ENCODE results near the gene KCTD16.

The KCTD16 gene

DNA sequence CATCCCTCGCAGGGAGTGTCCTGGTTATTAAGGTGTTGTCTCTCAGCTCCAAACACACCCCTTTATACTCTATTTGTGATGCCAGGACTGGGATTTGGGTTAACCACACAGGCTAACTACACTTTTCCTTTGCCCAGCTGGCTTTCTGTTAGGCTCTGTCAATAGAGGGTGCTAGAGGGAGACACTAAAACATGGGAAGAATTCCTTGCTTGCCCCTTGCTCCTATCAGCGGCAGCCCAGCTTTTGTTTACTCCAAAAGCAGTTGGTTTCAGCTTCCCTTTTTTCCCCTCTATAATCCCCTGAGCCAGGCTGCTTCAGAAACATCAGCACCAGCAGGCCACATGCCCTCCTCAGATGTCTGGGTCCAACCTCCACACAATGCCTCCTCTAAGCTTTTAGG, 297.1 kb downstream of the KCTD16 start:
- no peaks in the 10 kb centered on the region for H3K27me3 Mint-ChIP-seq (ENCODE audit: low read depth, poor library complexity)
- H3K4me3 Mint-ChIP-seq = no peak overlapping the region
- H3K4me1 Mint-ChIP-seq = peaks cover 33% of the 10 kb centered on the region
- TF ChIP-seq, protein P1, sequence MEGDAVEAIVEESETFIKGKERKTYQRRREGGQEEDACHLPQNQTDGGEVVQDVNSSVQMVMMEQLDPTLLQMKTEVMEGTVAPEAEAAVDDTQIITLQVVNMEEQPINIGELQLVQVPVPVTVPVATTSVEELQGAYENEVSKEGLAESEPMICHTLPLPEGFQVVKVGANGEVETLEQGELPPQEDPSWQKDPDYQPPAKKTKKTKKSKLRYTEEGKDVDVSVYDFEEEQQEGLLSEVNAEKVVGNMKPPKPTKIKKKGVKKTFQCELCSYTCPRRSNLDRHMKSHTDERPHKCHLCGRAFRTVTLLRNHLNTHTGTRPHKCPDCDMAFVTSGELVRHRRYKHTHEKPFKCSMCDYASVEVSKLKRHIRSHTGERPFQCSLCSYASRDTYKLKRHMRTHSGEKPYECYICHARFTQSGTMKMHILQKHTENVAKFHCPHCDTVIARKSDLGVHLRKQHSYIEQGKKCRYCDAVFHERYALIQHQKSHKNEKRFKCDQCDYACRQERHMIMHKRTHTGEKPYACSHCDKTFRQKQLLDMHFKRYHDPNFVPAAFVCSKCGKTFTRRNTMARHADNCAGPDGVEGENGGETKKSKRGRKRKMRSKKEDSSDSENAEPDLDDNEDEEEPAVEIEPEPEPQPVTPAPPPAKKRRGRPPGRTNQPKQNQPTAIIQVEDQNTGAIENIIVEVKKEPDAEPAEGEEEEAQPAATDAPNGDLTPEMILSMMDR (IDR thresholded peaks at IDR 0.05) = peak; percentile 34
- H3K36me3 Mint-ChIP-seq (ENCODE audit: low read depth) = no peaks in the 10 kb centered on the region
- H3K9me3 Mint-ChIP-seq = no peaks in the 10 kb centered on the region
- peak; percentile 10 for DNase-seq
- H3K27ac Mint-ChIP-seq = no peak overlapping the region

DNA sequence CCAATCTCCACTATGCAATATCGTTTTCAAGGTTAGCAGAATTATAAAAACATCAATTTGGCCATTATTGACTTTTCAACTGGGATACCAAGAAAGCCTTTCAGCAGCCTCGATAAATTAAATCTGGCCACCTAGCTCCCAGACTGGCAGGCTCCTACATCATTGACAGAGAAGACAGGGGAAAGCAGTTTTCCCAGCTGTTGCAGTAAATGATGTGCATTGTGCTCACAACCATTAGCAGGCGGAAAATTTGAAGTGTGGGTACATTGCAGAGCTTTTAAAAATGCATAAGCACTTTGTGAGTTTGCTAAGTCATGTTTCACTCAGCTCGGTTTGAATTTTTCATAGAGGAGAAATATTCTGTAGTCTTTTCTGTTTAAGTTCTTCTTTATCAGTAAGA, 297.9 kb downstream of the KCTD16 start:
- H3K4me1 Mint-ChIP-seq = peaks cover 33% of the 10 kb centered on the region
- no peaks in the 10 kb centered on the region for H3K36me3 Mint-ChIP-seq (ENCODE audit: low read depth)
- TF ChIP-seq, protein P1 (IDR thresholded peaks at IDR 0.05) = no peak
- no peak overlapping the region for H3K4me3 Mint-ChIP-seq
- peak overlapping the region; percentile 14 for H3K27ac Mint-ChIP-seq
- no peaks in the 10 kb centered on the region for H3K9me3 Mint-ChIP-seq
- H3K27me3 Mint-ChIP-seq (ENCODE audit: low read depth, poor library complexity) = no peaks in the 10 kb centered on the region
- DNase-seq = no peak

DNA sequence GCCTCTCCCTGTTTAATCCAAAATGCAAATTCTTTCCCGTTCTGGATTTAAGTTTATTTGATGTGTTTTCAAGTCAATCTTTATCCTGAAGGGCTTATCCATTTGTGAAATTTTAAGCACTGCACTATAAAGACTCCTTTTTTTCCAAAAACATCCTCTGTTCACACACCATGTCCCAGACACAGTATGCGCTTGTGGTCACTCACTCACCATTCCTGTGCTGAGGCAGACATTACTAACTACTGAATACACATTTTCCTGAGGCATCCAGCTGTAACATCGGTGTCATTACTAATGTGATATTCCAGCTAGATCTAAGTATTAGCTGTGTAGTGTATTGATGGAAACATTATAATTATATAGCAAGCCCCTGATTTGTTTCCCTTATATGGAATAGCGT, 298.4 kb downstream of the KCTD16 start:
- no peaks in the 10 kb centered on the region for H3K27me3 Mint-ChIP-seq (ENCODE audit: low read depth, poor library complexity)
- peak overlapping the region; percentile 11 for H3K27ac Mint-ChIP-seq
- H3K9me3 Mint-ChIP-seq = no peaks in the 10 kb centered on the region
- H3K36me3 Mint-ChIP-seq (ENCODE audit: low read depth) = no peaks in the 10 kb centered on the region
- no peak for DNase-seq
- TF ChIP-seq, protein P1 (IDR thresholded peaks at IDR 0.05) = no peak
- peaks cover 33% of the 10 kb centered on the region for H3K4me1 Mint-ChIP-seq
- no peak overlapping the region for H3K4me3 Mint-ChIP-seq

DNA sequence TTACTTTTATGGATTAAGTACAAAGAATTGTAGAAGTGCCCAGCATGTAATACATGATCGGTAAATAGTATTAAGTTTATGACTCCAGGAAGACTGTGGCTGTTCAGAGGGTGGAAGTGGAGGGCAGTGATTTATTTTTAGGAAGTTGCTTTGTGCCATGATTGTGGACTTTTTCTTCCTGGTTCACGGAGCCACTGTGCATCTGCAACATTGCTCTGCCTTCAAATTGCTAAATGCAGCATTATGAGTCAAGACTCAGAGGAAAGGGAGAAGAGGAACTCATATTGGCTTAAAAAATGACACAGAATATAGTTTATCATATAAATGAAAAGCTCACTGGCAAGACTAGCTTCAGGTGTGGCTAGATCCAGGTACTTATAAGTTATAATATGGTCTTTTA, 301.5 kb downstream of the KCTD16 start:
- no peaks in the 10 kb centered on the region for H3K27me3 Mint-ChIP-seq (ENCODE audit: low read depth, poor library complexity)
- TF ChIP-seq, protein P1 (IDR thresholded peaks at IDR 0.05) = no peak
- H3K4me3 Mint-ChIP-seq = no peak overlapping the region
- DNase-seq = no peak
- no peak overlapping the region for H3K27ac Mint-ChIP-seq
- peaks cover 24% of the 10 kb centered on the region for H3K4me1 Mint-ChIP-seq
- H3K36me3 Mint-ChIP-seq (ENCODE audit: low read depth) = no peaks in the 10 kb centered on the region
- no peaks in the 10 kb centered on the region for H3K9me3 Mint-ChIP-seq

DNA sequence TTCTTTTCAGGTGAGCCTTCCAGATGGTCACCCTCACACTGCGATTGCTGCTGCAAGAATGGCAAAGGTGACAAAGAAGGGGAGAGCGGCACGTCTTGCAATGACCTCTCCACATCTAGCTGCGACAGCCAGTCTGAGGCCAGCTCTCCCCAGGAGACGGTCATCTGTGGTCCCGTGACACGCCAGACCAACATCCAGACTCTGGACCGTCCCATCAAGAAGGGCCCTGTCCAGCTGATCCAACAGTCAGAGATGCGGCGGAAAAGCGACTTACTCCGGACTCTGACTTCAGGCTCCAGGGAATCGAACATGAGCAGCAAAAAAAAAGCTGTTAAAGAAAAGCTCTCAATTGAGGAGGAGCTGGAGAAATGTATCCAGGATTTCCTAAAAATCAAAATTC, 303.0 kb downstream of the KCTD16 start:
- no peaks in the 10 kb centered on the region for H3K36me3 Mint-ChIP-seq (ENCODE audit: low read depth)
- H3K4me1 Mint-ChIP-seq = peaks cover 10% of the 10 kb centered on the region
- no peaks in the 10 kb centered on the region for H3K9me3 Mint-ChIP-seq
- TF ChIP-seq, protein P1 (IDR thresholded peaks at IDR 0.05) = no peak
- H3K4me3 Mint-ChIP-seq = no peak overlapping the region
- no peak for DNase-seq
- H3K27me3 Mint-ChIP-seq (ENCODE audit: low read depth, poor library complexity) = no peaks in the 10 kb centered on the region
- no peak overlapping the region for H3K27ac Mint-ChIP-seq

DNA sequence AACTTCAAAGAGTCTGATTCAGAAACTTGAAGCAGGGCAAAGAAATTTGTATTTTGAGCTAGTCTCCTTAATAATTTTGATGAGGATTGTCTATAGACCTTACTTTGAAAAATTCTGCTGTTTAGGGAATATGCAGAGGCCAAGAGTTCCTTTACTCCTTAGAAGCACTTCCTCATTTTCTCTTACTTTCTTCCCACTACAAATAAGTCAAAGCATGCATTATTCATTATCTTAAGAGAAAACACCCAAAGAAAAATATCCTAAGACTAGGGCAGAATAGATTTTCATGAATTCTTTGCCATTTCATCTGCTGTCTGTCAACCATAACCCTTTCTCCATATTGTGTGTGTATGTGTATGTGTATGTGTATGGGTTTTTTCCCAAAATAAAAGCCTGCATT, 307.9 kb downstream of the KCTD16 start:
- Mint-ChIP-seq H3K4me1 (peaks cover 6% of the 10 kb centered on the region), H3K9me3 (no peaks in the 10 kb centered on the region), H3K27ac (no peak overlapping the region), H3K27me3 (ENCODE audit: low read depth, poor library complexity) (no peaks in the 10 kb centered on the region), H3K4me3 (no peak overlapping the region), H3K36me3 (ENCODE audit: low read depth) (no peaks in the 10 kb centered on the region)
- DNase-seq = no peak
- TF ChIP-seq, protein P1 (IDR thresholded peaks at IDR 0.05) = no peak

Data from nephron progenitor cell (in vitro differentiated cells).